ENCODE results near the gene DNASE2.

DNA sequence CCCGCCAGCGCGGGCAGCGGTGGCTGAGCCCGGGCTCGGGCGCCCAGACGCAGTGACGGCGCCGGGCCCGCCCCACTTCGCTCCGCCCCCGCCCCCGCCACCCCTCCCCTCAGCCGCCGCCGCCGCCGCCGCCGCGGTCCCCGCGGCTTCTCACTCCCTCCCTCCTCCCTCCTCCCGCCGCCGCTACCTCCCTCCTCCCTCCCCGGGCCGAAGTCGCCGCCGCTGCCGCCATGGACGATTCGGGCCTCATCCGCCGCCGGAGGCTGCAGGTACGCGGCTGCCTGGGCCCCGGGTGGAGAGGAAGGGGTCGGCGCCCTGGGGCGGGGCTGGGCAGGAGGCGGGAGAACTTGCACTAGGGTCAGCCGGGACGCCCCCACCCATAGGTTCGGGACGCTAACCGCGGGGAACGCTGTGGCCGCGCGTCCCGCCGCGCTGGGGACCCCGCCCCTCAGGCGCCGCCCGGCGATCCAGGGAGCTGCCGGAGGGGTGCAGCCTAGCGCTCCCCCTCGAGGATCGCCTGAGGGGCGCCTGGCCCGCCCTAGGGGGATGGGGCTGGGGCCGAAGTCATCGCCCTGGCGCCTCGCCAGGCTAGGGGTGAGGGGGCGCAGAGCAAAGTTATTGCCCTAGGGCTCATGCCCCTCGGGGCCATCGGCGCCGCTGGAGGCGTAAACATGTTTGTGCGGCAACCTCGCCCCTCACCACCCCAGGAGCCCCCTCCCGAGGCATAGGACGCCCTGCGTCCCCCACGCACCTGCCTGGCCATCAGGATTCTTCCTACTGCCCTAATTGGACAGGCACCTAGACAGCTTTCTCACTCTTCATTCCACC, 47.3 kb downstream of the DNASE2 start:
- TF ChIP-seq POLR2A (IDR thresholded peaks at IDR 0.05; ENCODE audit: extremely low read depth, insufficient read length): no peak
- TF ChIP-seq, protein P1, sequence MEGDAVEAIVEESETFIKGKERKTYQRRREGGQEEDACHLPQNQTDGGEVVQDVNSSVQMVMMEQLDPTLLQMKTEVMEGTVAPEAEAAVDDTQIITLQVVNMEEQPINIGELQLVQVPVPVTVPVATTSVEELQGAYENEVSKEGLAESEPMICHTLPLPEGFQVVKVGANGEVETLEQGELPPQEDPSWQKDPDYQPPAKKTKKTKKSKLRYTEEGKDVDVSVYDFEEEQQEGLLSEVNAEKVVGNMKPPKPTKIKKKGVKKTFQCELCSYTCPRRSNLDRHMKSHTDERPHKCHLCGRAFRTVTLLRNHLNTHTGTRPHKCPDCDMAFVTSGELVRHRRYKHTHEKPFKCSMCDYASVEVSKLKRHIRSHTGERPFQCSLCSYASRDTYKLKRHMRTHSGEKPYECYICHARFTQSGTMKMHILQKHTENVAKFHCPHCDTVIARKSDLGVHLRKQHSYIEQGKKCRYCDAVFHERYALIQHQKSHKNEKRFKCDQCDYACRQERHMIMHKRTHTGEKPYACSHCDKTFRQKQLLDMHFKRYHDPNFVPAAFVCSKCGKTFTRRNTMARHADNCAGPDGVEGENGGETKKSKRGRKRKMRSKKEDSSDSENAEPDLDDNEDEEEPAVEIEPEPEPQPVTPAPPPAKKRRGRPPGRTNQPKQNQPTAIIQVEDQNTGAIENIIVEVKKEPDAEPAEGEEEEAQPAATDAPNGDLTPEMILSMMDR (IDR thresholded peaks at IDR 0.05; ENCODE audit: low read depth, low read length): no peak

All from NB4 (cell line).